GM12874 (cell line): ENCODE data around the gene DDIT4L.

Source experiments
- CTCF ChIP-seq: IDR thresholded peaks from 2 replicates; pipeline ENCODE4 v1.5.1; 2011; ENCODE audit warnings: low read depth, mild to moderate bottlenecking, control low read depth, low read length, moderate library complexity; ENCODE audit not compliant: insufficient read depth

DDIT4L gene

GRCh38 chr4:100198061-100198460, 7.8 kb upstream of the DDIT4L start:
- no peak for TF ChIP-seq CTCF

- TF ChIP-seq CTCF: no peak
Measured at GRCh38 chr4:100190643-100191600, 654 bp upstream of the DDIT4L start.

- no peak for TF ChIP-seq CTCF
Measured at GRCh38 chr4:100188829-100189228, 1.4 kb downstream of the DDIT4L start.

- no peak for TF ChIP-seq CTCF
Measured at GRCh38 chr4:100187781-100188180, 2.5 kb downstream of the DDIT4L start.

GRCh38 chr4:100184787-100185186, 5.5 kb downstream of the DDIT4L start:
- TF ChIP-seq CTCF: no peak

GRCh38 chr4:100177855-100178254, 12.4 kb downstream of the DDIT4L start:
- no peak for TF ChIP-seq CTCF

GRCh38 chr4:100177126-100177525, 13.1 kb downstream of the DDIT4L start:
- TF ChIP-seq CTCF: no peak
